ENCODE measurements around the gene YLPM1. TPM values are rescaled to one million over a fixed set of nuclear protein-coding genes. Genes with fewer than 3 reads are reported as not detected.

The YLPM1 gene
- total RNA-seq, 1 donor, result 39.8 TPM

DNA sequence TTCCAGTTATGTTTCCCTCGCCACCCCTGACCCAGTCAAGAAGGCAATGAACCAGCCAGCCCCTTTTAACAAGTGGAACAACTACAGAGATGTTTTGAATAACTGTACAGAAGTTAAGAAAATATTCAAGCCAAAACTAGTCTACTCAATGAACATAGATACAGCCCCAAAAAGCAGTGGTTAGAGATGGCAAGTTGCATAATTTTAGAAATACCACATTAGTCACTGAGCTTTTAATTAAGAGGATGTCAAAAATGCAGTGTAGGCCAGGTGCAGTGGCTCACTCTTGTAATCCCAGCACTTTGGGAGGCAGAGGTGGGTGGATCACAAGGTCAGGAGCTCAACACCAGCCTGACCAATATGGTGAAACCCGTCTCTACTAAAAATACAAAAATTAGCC lies 85.7 kb downstream of the YLPM1 start:
- no peaks in the 10 kb centered on the region for H3K9me3 ChIP-seq (ENCODE audit: low read depth, low read length)
- H3K4me3 ChIP-seq (ENCODE audit: insufficient read depth, low read length), result no peak overlapping the region
- H3K36me3 ChIP-seq (ENCODE audit: insufficient read depth, low read length), result no peaks in the 10 kb centered on the region
- H3K79me2 ChIP-seq (ENCODE audit: insufficient read depth, low read length), result no peaks in the 10 kb centered on the region
- H3K27me3 ChIP-seq (ENCODE audit: insufficient read depth, low read length), result no peaks in the 10 kb centered on the region
- H3K4me2 ChIP-seq (ENCODE audit: insufficient read depth, low read length), result no peak overlapping the region
- H3K27ac ChIP-seq (ENCODE audit: low read depth, low read length), result no peak overlapping the region
- no peak overlapping the region for H2AFZ ChIP-seq (ENCODE audit: low read length)
- peaks cover 24% of the 10 kb centered on the region for H3K4me1 ChIP-seq (ENCODE audit: insufficient read depth, low read length)
- no peak for DNase-seq (ENCODE audit: insufficient read length, low spot score, missing footprints)
- TF ChIP-seq, protein P1, sequence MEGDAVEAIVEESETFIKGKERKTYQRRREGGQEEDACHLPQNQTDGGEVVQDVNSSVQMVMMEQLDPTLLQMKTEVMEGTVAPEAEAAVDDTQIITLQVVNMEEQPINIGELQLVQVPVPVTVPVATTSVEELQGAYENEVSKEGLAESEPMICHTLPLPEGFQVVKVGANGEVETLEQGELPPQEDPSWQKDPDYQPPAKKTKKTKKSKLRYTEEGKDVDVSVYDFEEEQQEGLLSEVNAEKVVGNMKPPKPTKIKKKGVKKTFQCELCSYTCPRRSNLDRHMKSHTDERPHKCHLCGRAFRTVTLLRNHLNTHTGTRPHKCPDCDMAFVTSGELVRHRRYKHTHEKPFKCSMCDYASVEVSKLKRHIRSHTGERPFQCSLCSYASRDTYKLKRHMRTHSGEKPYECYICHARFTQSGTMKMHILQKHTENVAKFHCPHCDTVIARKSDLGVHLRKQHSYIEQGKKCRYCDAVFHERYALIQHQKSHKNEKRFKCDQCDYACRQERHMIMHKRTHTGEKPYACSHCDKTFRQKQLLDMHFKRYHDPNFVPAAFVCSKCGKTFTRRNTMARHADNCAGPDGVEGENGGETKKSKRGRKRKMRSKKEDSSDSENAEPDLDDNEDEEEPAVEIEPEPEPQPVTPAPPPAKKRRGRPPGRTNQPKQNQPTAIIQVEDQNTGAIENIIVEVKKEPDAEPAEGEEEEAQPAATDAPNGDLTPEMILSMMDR (IDR thresholded peaks at IDR 0.05; ENCODE audit: extremely low read depth, low read depth, low read length), result no peak
- no peaks in the 10 kb centered on the region for H4K20me1 ChIP-seq (ENCODE audit: insufficient read depth, low read length)

DNA sequence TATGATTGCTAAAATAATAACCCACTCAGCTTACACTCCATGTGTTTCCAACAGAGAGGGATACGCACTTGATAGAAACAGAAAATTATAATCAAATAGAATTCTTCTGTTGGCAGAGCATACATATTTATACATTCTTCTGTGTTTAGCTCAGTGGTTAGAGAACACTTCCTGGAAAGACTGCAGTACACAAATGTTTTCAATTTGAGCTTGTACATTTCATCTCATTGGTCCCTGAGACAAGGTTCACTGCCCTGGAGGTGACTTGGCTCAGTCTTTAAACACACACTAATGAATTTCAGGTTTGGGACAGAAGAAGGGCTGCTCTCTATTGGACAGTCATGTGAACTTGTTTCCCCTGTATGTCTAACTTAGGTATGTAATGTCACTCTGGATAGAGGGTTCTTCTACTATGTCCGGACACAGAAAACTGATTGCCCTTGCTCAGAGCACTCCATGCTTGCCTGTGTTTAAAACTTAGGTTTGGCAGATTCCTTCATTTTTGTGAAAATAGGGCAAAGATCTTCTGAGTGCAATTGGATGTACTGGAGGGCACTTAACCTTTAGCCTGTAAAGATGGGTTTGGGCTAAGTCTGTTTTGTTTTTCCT lies 89.9 kb downstream of the YLPM1 start:
- H4K20me1 ChIP-seq (ENCODE audit: insufficient read depth, low read length), result no peaks in the 10 kb centered on the region
- no peaks in the 10 kb centered on the region for H3K9me3 ChIP-seq (ENCODE audit: low read depth, low read length)
- H3K27ac ChIP-seq (ENCODE audit: low read depth, low read length), result no peak overlapping the region

DNA sequence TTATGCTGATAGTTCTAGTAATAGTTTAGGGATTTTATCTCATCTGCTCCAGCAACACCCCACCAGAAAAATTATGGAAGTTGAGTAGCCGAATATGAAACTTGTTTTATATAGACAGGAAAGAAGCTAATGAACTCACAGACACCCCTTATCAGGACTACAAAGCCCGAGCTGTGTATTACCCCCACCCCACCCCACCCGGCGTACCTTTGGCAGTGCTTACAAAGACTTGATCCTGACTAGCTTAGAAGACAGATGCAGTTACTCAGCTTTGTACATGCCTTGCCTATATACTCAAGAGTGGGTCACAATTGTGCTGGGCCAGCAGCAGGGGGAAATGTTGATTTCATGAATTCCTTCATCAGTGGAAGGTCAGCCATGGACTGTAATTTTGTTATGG lies 90.5 kb downstream of the YLPM1 start:
- Histone ChIP-seq H3K79me2 (ENCODE audit: insufficient read depth, low read length) (no peaks in the 10 kb centered on the region), H4K20me1 (ENCODE audit: insufficient read depth, low read length) (no peaks in the 10 kb centered on the region), H3K4me2 (ENCODE audit: insufficient read depth, low read length) (no peak overlapping the region), H3K36me3 (ENCODE audit: insufficient read depth, low read length) (no peaks in the 10 kb centered on the region), H3K27ac (ENCODE audit: low read depth, low read length) (no peak overlapping the region), H3K27me3 (ENCODE audit: insufficient read depth, low read length) (no peaks in the 10 kb centered on the region), H3K4me1 (ENCODE audit: insufficient read depth, low read length) (no peaks in the 10 kb centered on the region), H3K9me3 (ENCODE audit: low read depth, low read length) (no peaks in the 10 kb centered on the region), H3K4me3 (ENCODE audit: insufficient read depth, low read length) (no peak overlapping the region), H2AFZ (ENCODE audit: low read length) (no peak overlapping the region)
- no peak for DNase-seq (ENCODE audit: insufficient read length, low spot score, missing footprints)
- TF ChIP-seq, protein P1 (IDR thresholded peaks at IDR 0.05; ENCODE audit: extremely low read depth, low read depth, low read length), result no peak

More for the DNA sequence above, 89.9 kb downstream of the YLPM1 start:
- Histone ChIP-seq H3K79me2 (ENCODE audit: insufficient read depth, low read length) (no peaks in the 10 kb centered on the region), H2AFZ (ENCODE audit: low read length) (no peak overlapping the region), H3K36me3 (ENCODE audit: insufficient read depth, low read length) (no peaks in the 10 kb centered on the region), H3K27me3 (ENCODE audit: insufficient read depth, low read length) (no peaks in the 10 kb centered on the region), H3K4me2 (ENCODE audit: insufficient read depth, low read length) (no peak overlapping the region), H3K4me3 (ENCODE audit: insufficient read depth, low read length) (no peak overlapping the region), H3K4me1 (ENCODE audit: insufficient read depth, low read length) (no peaks in the 10 kb centered on the region)
- TF ChIP-seq, protein P1 (IDR thresholded peaks at IDR 0.05; ENCODE audit: extremely low read depth, low read depth, low read length), result no peak
- DNase-seq (ENCODE audit: insufficient read length, low spot score, missing footprints), result peak; percentile 49

DNA sequence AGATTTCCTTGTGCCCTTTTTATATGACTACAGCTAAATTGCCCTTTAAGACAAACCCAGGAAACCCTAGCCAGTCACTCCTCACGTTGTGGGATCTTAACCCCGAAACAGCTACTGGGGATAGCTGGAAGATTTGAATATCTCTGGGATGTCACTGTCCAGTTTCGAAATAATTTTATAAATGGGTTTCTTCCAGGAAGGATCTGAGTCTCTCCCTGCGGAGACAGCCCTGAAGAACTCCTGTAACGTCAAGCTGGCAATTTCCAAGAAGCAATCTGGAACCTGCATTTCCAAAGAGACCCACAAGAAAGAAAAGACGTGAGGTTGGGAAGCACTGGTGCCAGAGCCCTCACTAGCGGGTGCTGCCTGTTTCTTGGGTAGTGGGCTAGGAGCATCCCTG lies 91.9 kb downstream of the YLPM1 start:
- Histone ChIP-seq H3K27ac (ENCODE audit: low read depth, low read length) (no peak overlapping the region), H3K79me2 (ENCODE audit: insufficient read depth, low read length) (no peaks in the 10 kb centered on the region), H3K4me2 (ENCODE audit: insufficient read depth, low read length) (no peak overlapping the region), H4K20me1 (ENCODE audit: insufficient read depth, low read length) (no peaks in the 10 kb centered on the region), H3K4me1 (ENCODE audit: insufficient read depth, low read length) (no peaks in the 10 kb centered on the region), H3K27me3 (ENCODE audit: insufficient read depth, low read length) (no peaks in the 10 kb centered on the region), H2AFZ (ENCODE audit: low read length) (no peak overlapping the region), H3K36me3 (ENCODE audit: insufficient read depth, low read length) (no peaks in the 10 kb centered on the region), H3K9me3 (ENCODE audit: low read depth, low read length) (no peaks in the 10 kb centered on the region), H3K4me3 (ENCODE audit: insufficient read depth, low read length) (no peak overlapping the region)
- peak; percentile 13 for DNase-seq (ENCODE audit: insufficient read length, low spot score, missing footprints)
- TF ChIP-seq, protein P1 (IDR thresholded peaks at IDR 0.05; ENCODE audit: extremely low read depth, low read depth, low read length), result no peak
